GM19324 (cell line): Measurements from ENCODE around the gene ID3.
"Not testable (repeated sequence)": the region's sequence is repeated elsewhere in the genome, so short reads cannot be mapped to it uniquely, and the experiment has no call there.

Experiments used
- ATAC-seq: cut with Tn5 transposase; IDR thresholded peaks from one replicate; pipeline ENCODE4 v1.9.1; 2021; ENCODE audit warnings: mild to moderate bottlenecking, moderate library complexity; ENCODE audit not compliant: unreplicated experiment, low FRiP score

ID3 gene

GRCh38 chr1:23554481-23555269, 4.6 kb downstream of the ID3 start:
- ATAC-seq: peak; percentile 53

- no peak for ATAC-seq
Measured at GRCh38 chr1:23554127-23554480, 5.2 kb downstream of the ID3 start.

GRCh38 chr1:23553231-23554126, 5.8 kb downstream of the ID3 start:
- ATAC-seq: no peak

GRCh38 chr1:23551849-23552248, 7.5 kb downstream of the ID3 start:
- ATAC-seq: no peak

GRCh38 chr1:23548704-23549143, 10.6 kb downstream of the ID3 start:
- no peak for ATAC-seq

GRCh38 chr1:23546897-23547584, 12.3 kb downstream of the ID3 start:
- ATAC-seq: no peak

GRCh38 chr1:23545851-23546250, 13.4 kb downstream of the ID3 start:
- no peak for ATAC-seq

GRCh38 chr1:23544444-23545389, 14.6 kb downstream of the ID3 start:
- ATAC-seq: no peak

- no peak for ATAC-seq
Measured at GRCh38 chr1:23543707-23544443, 15.4 kb downstream of the ID3 start.

GRCh38 chr1:23542940-23543339, 16.4 kb downstream of the ID3 start:
- not testable (repeated sequence) for ATAC-seq

GRCh38 chr1:23539698-23540266, 19.5 kb downstream of the ID3 start:
- peak; percentile 70 for ATAC-seq

GRCh38 chr1:23537296-23537973, 21.9 kb downstream of the ID3 start:
- ATAC-seq: no peak

GRCh38 chr1:23533246-23534023, 25.9 kb downstream of the ID3 start:
- ATAC-seq: no peak

- ATAC-seq: no peak
Measured at GRCh38 chr1:23531562-23532094, 27.7 kb downstream of the ID3 start.

GRCh38 chr1:23530747-23531561, 28.3 kb downstream of the ID3 start, which contains the start of gene E2F2:
Gene E2F2 (minus strand): TSS chr1:23531233. CDS start chr1:23530793, 440 bp downstream.
- ATAC-seq: peak; percentile 43

GRCh38 chr1:23530087-23530746, 29.1 kb downstream of the ID3 start:
- no peak for ATAC-seq
